Chondrocyte (in vitro differentiated cells): Measurements from ENCODE around the gene CFAP46. TPM values are rescaled to one million over a fixed set of nuclear protein-coding genes. Genes with fewer than 3 reads are reported as not detected.
"Not testable (repeated sequence)": the region's sequence is repeated elsewhere in the genome, so short reads cannot be mapped to it uniquely, and the experiment has no call there.

ENCODE experiments used
- DNase-seq: peaks from one replicate; pipeline ENCODE4 v3.0.0; 2021; ENCODE audit warnings: mixed read lengths, low spot score
- H3K27ac Mint-ChIP-seq: one replicate; pipeline ENCODE4 v1.8.0; 2021; ENCODE audit warnings: mild to moderate bottlenecking, moderate library complexity, mixed read lengths; ENCODE audit not compliant: unreplicated experiment
- H3K27me3 Mint-ChIP-seq: 2 replicates; pipeline ENCODE4 v1.8.0; 2021; ENCODE audit warnings: low read depth, mixed read lengths
- H3K36me3 Mint-ChIP-seq: 2 replicates; pipeline ENCODE4 v1.8.0; 2021; ENCODE audit warnings: low read depth, mixed read lengths
- H3K4me1 Mint-ChIP-seq: 2 replicates; pipeline ENCODE4 v1.8.0; 2021; ENCODE audit warnings: low read depth, mild to moderate bottlenecking, mixed read lengths
- H3K4me3 Mint-ChIP-seq: one replicate; pipeline ENCODE4 v1.8.0; 2021; ENCODE audit warnings: mild to moderate bottlenecking, moderate library complexity, mixed read lengths; ENCODE audit not compliant: unreplicated experiment
- H3K9me3 Mint-ChIP-seq: 2 replicates; pipeline ENCODE4 v1.8.0; 2021; ENCODE audit warnings: low read depth, mixed read lengths
- CTCF ChIP-seq: fragments of 200-600 bp; sonication (generic); IDR thresholded peaks from 2 replicates; pipeline ENCODE4 v1.5.0; 2021; ENCODE audit warnings: antibody characterized with exemption, mild to moderate bottlenecking, moderate library complexity
- total RNA-seq: library from RNA; stranded (reverse); gene quantifications from 3 replicates; pipeline ENCODE4 v1.2.1, GENCODE V29; 2021

CFAP46 gene
- total RNA-seq, 1 donor from 2014 or later = 0.92 TPM

- Mint-ChIP-seq H3K4me1 (no peaks in the 10 kb centered on the region), H3K36me3 (peaks cover 6% of the 10 kb centered on the region), H3K27me3 (no peaks in the 10 kb centered on the region), H3K27ac (no peak overlapping the region), H3K9me3 (no peaks in the 10 kb centered on the region), H3K4me3 (no peak overlapping the region)
- TF ChIP-seq CTCF = no peak
- no peak for DNase-seq
Measured at GRCh38 chr10:132776186-132776585, 166.2 kb downstream of the CFAP46 start.

GRCh38 chr10:132774902-132775863, 167.2 kb downstream of the CFAP46 start:
- Mint-ChIP-seq H3K36me3 (peaks cover 5% of the 10 kb centered on the region), H3K9me3 (no peaks in the 10 kb centered on the region), H3K4me3 (no peak overlapping the region), H3K27ac (no peak overlapping the region), H3K4me1 (no peaks in the 10 kb centered on the region), H3K27me3 (no peaks in the 10 kb centered on the region)
- no peak for TF ChIP-seq CTCF
- DNase-seq = no peak

- DNase-seq = no peak
- TF ChIP-seq CTCF = no peak
- no peaks in the 10 kb centered on the region for H3K4me1 Mint-ChIP-seq
- H3K9me3 Mint-ChIP-seq = no peaks in the 10 kb centered on the region
- no peaks in the 10 kb centered on the region for H3K36me3 Mint-ChIP-seq
- no peak overlapping the region for H3K4me3 Mint-ChIP-seq
- H3K27me3 Mint-ChIP-seq = no peaks in the 10 kb centered on the region
- no peak overlapping the region for H3K27ac Mint-ChIP-seq
Measured at GRCh38 chr10:132774181-132774901, 168.0 kb downstream of the CFAP46 start.

- not testable (repeated sequence) for H3K9me3 Mint-ChIP-seq, H3K27me3 Mint-ChIP-seq, DNase-seq, H3K36me3 Mint-ChIP-seq, H3K27ac Mint-ChIP-seq, H3K4me3 Mint-ChIP-seq, H3K4me1 Mint-ChIP-seq
Measured at GRCh38 chr10:132772816-132773215, 169.6 kb downstream of the CFAP46 start.

- no peak for TF ChIP-seq CTCF
- DNase-seq = no peak
- H3K27ac Mint-ChIP-seq = no peak overlapping the region
Measured at GRCh38 chr10:132770061-132771021, 172.0 kb downstream of the CFAP46 start.

More at GRCh38 chr10:132770061-132771021, 172.0 kb downstream of the CFAP46 start:
- H3K4me3 Mint-ChIP-seq = no peak overlapping the region
- no peaks in the 10 kb centered on the region for H3K27me3 Mint-ChIP-seq
- H3K4me1 Mint-ChIP-seq = no peaks in the 10 kb centered on the region
- no peaks in the 10 kb centered on the region for H3K9me3 Mint-ChIP-seq
- peaks cover 8% of the 10 kb centered on the region for H3K36me3 Mint-ChIP-seq
